Measurements from ENCODE around the gene CFDP1. TPM values are rescaled to one million over a fixed set of nuclear protein-coding genes. Genes with fewer than 3 reads are reported as not detected.
A peak's percentile ranks its signal among the peaks of the same experiment; 100 is the strongest.

The CFDP1 gene
- total RNA-seq, 4 donors from 2014 or later: 36.7 to 81.4 (median 48.2) TPM

DNA sequence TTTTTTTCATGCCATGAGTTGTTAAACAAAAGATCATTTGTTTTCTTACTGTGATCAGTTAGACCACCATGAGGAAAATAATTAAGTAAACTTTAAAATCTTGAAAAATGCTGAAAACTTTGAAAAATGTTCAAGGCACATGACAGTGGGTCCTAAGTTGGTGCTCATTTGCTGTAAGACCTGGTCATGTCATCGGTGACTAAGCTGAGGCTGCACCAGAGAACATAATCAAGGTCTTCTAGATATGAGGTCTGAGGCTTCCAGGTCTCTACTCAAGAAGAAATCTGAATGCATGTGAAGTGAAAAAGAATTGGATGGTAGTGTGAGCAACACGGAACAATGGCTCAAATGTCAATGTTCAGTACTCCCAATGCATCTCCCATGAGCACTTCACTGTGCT lies 87.6 kb downstream of the CFDP1 start:
- 97% methylated on average over 2 of the region's 2 CpGs for WGBS
- no peaks in the 10 kb centered on the region for H3K9me3 ChIP-seq
- no peak overlapping the region for H3K4me3 ChIP-seq
- H3K4me1 ChIP-seq: peaks cover 23% of the 10 kb centered on the region
- TF ChIP-seq POLR2A (IDR thresholded peaks at IDR 0.05) (no peak), EP300 (IDR thresholded peaks at IDR 0.05) (no peak), POLR2AphosphoS5 (IDR thresholded peaks at IDR 0.05) (no peak)
- H3K27me3 ChIP-seq: no peaks in the 10 kb centered on the region
- DNase-seq (ENCODE audit: low spot score in 2 of 2): no peak
- H3K36me3 ChIP-seq: no peaks in the 10 kb centered on the region
- H3K27ac ChIP-seq: no peak overlapping the region

DNA sequence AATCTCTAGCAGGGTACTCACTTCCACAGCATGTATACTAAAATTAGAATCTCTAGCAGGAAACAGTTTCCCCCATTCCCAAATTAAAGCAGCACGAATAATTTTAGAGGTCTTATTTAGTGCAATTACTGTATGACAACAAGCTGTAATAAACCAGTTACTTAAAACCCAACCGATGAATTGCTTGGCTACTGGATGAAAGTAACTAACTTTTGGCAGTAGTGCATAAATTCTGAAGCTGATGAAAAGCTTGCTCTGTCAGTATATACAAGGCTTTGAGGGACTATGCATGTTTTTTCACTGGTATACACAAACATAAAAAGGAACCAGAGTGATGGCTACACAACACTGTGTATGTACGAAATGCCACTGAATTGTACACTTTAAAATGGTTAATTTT lies 89.4 kb downstream of the CFDP1 start:
- no peak for DNase-seq (ENCODE audit: low spot score in 2 of 2)
- Histone ChIP-seq H3K4me1 (peaks cover 23% of the 10 kb centered on the region), H3K9me3 (no peaks in the 10 kb centered on the region), H3K4me3 (no peak overlapping the region), H3K36me3 (no peaks in the 10 kb centered on the region), H3K27me3 (no peaks in the 10 kb centered on the region), H3K27ac (no peak overlapping the region)
- WGBS: 56% methylated on average over 3 of the region's 3 CpGs
- no peak for TF ChIP-seq POLR2A (IDR thresholded peaks at IDR 0.05)
- TF ChIP-seq, protein P1, sequence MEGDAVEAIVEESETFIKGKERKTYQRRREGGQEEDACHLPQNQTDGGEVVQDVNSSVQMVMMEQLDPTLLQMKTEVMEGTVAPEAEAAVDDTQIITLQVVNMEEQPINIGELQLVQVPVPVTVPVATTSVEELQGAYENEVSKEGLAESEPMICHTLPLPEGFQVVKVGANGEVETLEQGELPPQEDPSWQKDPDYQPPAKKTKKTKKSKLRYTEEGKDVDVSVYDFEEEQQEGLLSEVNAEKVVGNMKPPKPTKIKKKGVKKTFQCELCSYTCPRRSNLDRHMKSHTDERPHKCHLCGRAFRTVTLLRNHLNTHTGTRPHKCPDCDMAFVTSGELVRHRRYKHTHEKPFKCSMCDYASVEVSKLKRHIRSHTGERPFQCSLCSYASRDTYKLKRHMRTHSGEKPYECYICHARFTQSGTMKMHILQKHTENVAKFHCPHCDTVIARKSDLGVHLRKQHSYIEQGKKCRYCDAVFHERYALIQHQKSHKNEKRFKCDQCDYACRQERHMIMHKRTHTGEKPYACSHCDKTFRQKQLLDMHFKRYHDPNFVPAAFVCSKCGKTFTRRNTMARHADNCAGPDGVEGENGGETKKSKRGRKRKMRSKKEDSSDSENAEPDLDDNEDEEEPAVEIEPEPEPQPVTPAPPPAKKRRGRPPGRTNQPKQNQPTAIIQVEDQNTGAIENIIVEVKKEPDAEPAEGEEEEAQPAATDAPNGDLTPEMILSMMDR (IDR thresholded peaks at IDR 0.05): no peak

DNA sequence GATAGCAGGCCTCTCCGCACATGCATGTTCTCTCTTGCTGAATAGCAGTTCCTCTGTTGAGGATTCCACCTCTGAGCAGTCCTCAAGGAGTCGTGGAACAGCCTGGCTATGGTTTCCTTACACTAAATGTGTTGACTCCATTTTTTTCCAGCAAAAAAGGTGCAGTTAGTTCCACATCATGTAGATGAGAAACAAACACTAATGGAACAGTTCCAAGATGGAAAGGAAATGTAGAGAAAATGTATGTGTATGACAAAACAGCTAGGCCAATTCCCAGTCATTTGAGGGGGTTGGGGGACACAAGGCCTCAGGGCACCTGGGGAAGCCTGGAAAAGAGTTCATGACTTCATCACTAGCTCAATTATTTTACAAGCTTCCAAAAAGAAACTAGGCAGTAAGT lies 90.0 kb downstream of the CFDP1 start:
- no peak overlapping the region for H3K4me3 ChIP-seq
- 65% methylated on average over 2 of the region's 2 CpGs for WGBS
- no peak for DNase-seq (ENCODE audit: low spot score in 2 of 2)
- H3K9me3 ChIP-seq: no peaks in the 10 kb centered on the region
- TF ChIP-seq POLR2A (IDR thresholded peaks at IDR 0.05) (no peak), EP300 (IDR thresholded peaks at IDR 0.05) (no peak), POLR2AphosphoS5 (IDR thresholded peaks at IDR 0.05) (no peak)
- TF ChIP-seq, protein P1 (IDR thresholded peaks at IDR 0.05): no peak
- no peaks in the 10 kb centered on the region for H3K36me3 ChIP-seq
- peaks cover 23% of the 10 kb centered on the region for H3K4me1 ChIP-seq
- H3K27me3 ChIP-seq: no peaks in the 10 kb centered on the region
- H3K27ac ChIP-seq: peak overlapping the region; percentile 1

DNA sequence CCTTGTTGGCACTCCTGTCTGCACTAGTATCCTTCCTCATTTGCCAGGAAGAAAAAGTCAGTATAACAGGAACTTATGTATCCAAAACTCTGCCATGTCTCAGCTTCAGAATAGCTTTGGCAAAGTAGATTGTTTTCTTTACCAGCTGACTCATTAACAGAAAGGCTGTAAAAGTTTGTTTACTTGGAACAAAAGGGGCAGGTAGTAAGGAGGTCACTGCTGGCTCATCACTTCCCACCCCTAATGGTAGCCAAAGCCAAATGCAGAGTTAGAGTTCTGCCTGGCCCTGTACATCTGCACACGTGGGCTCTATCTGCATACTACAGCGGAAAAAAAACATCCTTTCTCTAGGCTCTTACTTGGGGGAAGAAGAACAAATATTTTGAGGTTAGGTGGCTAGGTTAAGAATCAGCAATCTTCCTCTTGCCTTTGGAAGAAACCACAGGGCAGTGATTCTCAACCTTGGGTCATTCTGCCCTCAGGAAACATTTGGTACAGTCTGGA lies 90.9 kb downstream of the CFDP1 start:
- Histone ChIP-seq H3K4me1 (peaks cover 23% of the 10 kb centered on the region), H3K36me3 (no peaks in the 10 kb centered on the region), H3K27me3 (no peaks in the 10 kb centered on the region), H3K27ac (peak overlapping the region; percentile 1), H3K9me3 (no peaks in the 10 kb centered on the region), H3K4me3 (no peak overlapping the region)
- no peak for DNase-seq (ENCODE audit: low spot score in 2 of 2)
- TF ChIP-seq EP300 (IDR thresholded peaks at IDR 0.05) (no peak), POLR2A (IDR thresholded peaks at IDR 0.05) (no peak), POLR2AphosphoS5 (IDR thresholded peaks at IDR 0.05) (no peak)
- TF ChIP-seq, protein P1 (IDR thresholded peaks at IDR 0.05): no peak
- WGBS: 47% methylated on average over 2 of the region's 2 CpGs

DNA sequence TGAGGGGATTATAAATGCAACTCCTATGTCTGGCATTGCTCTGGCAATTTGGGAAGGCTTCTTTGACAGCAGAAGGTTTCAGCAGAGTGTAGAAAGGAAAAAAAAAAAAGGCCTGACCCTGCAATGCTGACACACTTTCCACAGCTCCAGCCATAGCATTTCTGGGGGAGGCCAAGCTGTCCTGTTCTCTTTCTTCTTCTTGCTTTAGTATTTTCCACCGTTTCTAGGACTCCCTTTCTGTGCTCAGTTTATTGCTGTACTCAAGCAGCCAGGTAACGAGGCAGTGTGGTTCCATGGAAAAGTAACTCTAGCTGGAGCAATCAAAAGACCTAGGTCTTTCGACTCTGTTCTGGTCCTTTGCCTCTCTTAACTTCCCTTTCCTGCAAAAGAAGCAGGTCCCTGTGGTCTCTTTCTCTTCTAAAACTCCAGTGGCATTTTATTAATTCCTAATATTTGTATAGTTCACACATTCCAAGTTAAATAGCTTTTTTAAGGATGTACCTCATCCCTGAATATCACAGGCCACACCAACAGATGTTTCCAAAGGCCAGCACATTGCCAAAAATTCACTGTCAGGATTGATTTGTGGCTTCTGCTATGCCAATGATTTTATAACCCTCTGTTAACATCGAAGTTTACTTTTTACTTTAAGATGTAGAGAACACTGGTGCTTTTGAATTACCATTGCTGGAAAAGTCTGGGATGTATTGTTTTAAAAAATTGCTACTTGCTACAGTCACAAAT lies 91.6 kb downstream of the CFDP1 start:
- H3K9me3 ChIP-seq: no peaks in the 10 kb centered on the region
- H3K4me1 ChIP-seq: peaks cover 23% of the 10 kb centered on the region
- H3K4me3 ChIP-seq: no peak overlapping the region
- no peak for DNase-seq (ENCODE audit: low spot score in 2 of 2)
- no peaks in the 10 kb centered on the region for H3K27me3 ChIP-seq
- H3K27ac ChIP-seq: no peak overlapping the region
- TF ChIP-seq, protein P1 (IDR thresholded peaks at IDR 0.05): no peak
- TF ChIP-seq POLR2A (IDR thresholded peaks at IDR 0.05): no peak
- TF ChIP-seq POLR2AphosphoS5 (IDR thresholded peaks at IDR 0.05): no peak
- no peak for TF ChIP-seq EP300 (IDR thresholded peaks at IDR 0.05)
- 54% methylated on average over 4 of the region's 4 CpGs for WGBS
- no peaks in the 10 kb centered on the region for H3K36me3 ChIP-seq

Data from suprapubic skin (tissue), 4 donors.